ENCODE measurements around the gene PLEKHA7. TPM values are rescaled to one million over a fixed set of nuclear protein-coding genes. Genes with fewer than 3 reads are reported as not detected.

PLEKHA7 gene
- total RNA-seq, 1 experiment from 2014 or later: 7.2 TPM

DNA sequence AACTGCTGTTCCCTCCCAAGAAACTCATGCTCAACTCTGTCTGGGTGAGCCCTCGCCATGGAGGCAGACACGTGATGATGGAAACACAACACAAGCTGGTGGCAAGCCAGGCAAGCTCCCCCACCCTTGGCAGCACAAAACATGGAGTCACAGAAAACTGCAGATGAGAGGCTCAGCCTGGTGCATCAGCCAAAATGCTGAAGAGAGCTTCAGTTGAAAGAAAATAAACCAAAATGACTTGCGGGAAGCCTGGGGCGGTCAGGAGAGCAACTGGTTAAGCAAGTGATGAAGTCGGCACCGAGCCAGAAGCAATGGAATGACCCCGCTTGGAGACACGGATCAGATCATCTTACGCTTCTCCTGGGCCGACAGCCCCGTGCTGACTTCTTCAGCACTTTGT lies 207.4 kb downstream of the PLEKHA7 start:
- no TSS peak for BruUV-seq (replicated peaks)
- Histone ChIP-seq H3K9me2 (ENCODE audit: insufficient read depth) (no peaks in the 10 kb centered on the region; the same call in 1 of the 2 replicates), H2AFZ (ENCODE audit: low read depth, low read length, poor library complexity, severe bottlenecking) (no peak overlapping the region), H3K27me3 (ENCODE audit: insufficient read depth, low read length) (no peaks in the 10 kb centered on the region), H4K20me1 (ENCODE audit: insufficient read depth) (no peaks in the 10 kb centered on the region), H3K36me3 (ENCODE audit: control insufficient read depth in 1 of 2, insufficient read depth in 2 of 2, low read length in 2 of 2) (no peaks in the 10 kb centered on the region), H3K9ac (ENCODE audit: low read length) (no peak overlapping the region), H3K4me1 (ENCODE audit: control insufficient read depth in 1 of 2, insufficient read depth in 2 of 2, low read length in 2 of 2) (no peaks in the 10 kb centered on the region; a peak in 1 of 4 replicates), H3K4me3 (replicated peaks in 1 of 2; ENCODE audit: low read depth in 1 of 2, low read length in 2 of 2) (no peak overlapping the region), H3K79me2 (ENCODE audit: insufficient read depth, low read length) (no peaks in the 10 kb centered on the region), H3K27ac (ENCODE audit: low read depth, low read length) (no peak overlapping the region), H3K4me2 (ENCODE audit: low read length) (no peak overlapping the region), H3K9me3 (ENCODE audit: control insufficient read depth in 1 of 2, insufficient read depth in 1 of 2, low read depth in 1 of 2, low read length in 2 of 2) (no peaks in the 10 kb centered on the region)
- ATAC-seq (no peak), DNase-seq (ENCODE audit: low read depth, low spot score) (no peak)
- POLR2A ChIA-PET: no interaction called here
- intact Hi-C loops (cut with micrococcal nuclease): no loop called here
- CTCF ChIA-PET: interaction anchor here (0.6 kb wide), 1 partner anchor 15 kb away, joined by 3 read pairs; no protein-coding TSS in a partner anchor
- RAD21 ChIA-PET (ENCODE audit: low non-redundant PET in 1 of 2, low total read pairs in 2 of 2, uncharacterized antibody in 2 of 2, unreplicated experiment in 2 of 2): no interaction called here
- TF ChIP-seq TCF7L2 (IDR thresholded peaks at IDR 0.05; ENCODE audit: borderline replicate concordance, extremely low read depth, insufficient read depth, insufficient read length): no peak
- TF ChIP-seq ZFX (IDR thresholded peaks at IDR 0.05): no peak

DNA sequence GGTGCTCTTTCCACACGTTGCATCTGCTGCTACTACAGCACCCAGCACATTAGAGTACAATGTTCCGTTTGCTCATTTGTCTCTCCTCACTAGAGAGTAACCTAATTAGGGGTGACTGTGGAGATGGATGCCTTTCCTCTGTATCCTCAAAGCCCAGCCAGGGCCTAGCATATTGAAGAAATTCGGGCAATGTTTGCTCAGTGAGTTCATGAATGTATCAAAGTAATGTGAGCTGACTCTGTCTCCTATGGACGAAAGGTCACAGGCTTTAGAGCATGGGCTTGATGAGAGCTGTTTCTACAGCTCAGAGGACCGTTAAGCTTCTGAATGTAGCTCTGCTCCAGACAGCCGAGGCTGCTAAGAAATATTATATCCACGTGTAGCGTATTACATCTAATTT lies 208.3 kb downstream of the PLEKHA7 start:
- ChIA-PET CTCF (no interaction called here), RAD21 (ENCODE audit: low non-redundant PET in 1 of 2, low total read pairs in 2 of 2, uncharacterized antibody in 2 of 2, unreplicated experiment in 2 of 2) (no interaction called here), POLR2A (no interaction called here)
- DNase-seq (ENCODE audit: low read depth, low spot score) (no peak), ATAC-seq (no peak)
- Histone ChIP-seq H2AFZ (ENCODE audit: low read depth, low read length, poor library complexity, severe bottlenecking) (no peak overlapping the region), H3K4me2 (ENCODE audit: low read length) (no peak overlapping the region), H3K4me1 (ENCODE audit: control insufficient read depth in 1 of 2, insufficient read depth in 2 of 2, low read length in 2 of 2) (no peaks in the 10 kb centered on the region; a peak in 1 of 4 replicates), H4K20me1 (ENCODE audit: insufficient read depth) (no peaks in the 10 kb centered on the region), H3K79me2 (ENCODE audit: insufficient read depth, low read length) (no peaks in the 10 kb centered on the region), H3K9me3 (ENCODE audit: control insufficient read depth in 1 of 2, insufficient read depth in 1 of 2, low read depth in 1 of 2, low read length in 2 of 2) (no peaks in the 10 kb centered on the region), H3K4me3 (replicated peaks in 1 of 2; ENCODE audit: low read depth in 1 of 2, low read length in 2 of 2) (no peak overlapping the region), H3K27me3 (ENCODE audit: insufficient read depth, low read length) (no peaks in the 10 kb centered on the region), H3K36me3 (ENCODE audit: control insufficient read depth in 1 of 2, insufficient read depth in 2 of 2, low read length in 2 of 2) (no peaks in the 10 kb centered on the region), H3K27ac (ENCODE audit: low read depth, low read length) (no peak overlapping the region), H3K9me2 (ENCODE audit: insufficient read depth) (no peaks in the 10 kb centered on the region; the same call in 1 of the 2 replicates), H3K9ac (ENCODE audit: low read length) (no peak overlapping the region)
- intact Hi-C loops (cut with micrococcal nuclease): no loop called here
- no peak for TF ChIP-seq SP1 (IDR thresholded peaks at IDR 0.05; ENCODE audit: low read depth)
- no peak for TF ChIP-seq POLR2A (IDR thresholded peaks at IDR 0.05; ENCODE audit: borderline replicate concordance, extremely low read depth, insufficient read depth, insufficient read length)
- no peak for TF ChIP-seq RAD21 (IDR thresholded peaks at IDR 0.05; ENCODE audit: low read depth)
- TF ChIP-seq ZFX (IDR thresholded peaks at IDR 0.05): no peak
- TF ChIP-seq ELF1 (IDR thresholded peaks at IDR 0.05; ENCODE audit: borderline replicate concordance, low read depth): no peak
- BruUV-seq (replicated peaks): no TSS peak
